ENCODE measurements around the gene IL1RL2.

Gene IL1RL2

GRCh38 chr2:102186791-102187495, at the start of gene IL1RL2:
Gene IL1RL2, plus strand, starts transcription at chr2:102187023. Its CDS starts 845 bp downstream, at chr2:102187868.
- FAIRE-seq (no peak), DNase-seq (ENCODE audit: low spot score) (no peak)

DNA sequence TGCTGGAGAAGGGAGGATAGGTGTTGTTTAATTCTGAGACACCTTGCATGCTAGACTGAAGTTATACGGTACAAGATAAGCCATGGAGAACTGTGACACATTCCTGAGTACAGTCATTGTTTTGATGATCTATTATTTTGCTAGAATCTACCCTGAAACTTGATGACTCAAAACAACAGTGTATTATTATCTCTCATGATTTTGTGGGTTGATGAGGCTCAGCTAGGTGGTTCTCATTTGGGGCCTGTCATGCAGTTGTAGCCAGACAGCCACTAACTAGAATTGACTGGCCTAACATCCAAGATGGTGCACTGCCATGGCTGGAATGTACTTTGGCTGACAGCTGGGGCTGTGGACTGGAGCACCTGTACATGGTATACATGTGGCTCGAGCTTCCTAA, 49.7 kb upstream of the IL1RL2 start:
- DNase-seq (ENCODE audit: low spot score) (no peak), FAIRE-seq (no peak)

- no peak for DNase-seq (ENCODE audit: low spot score)
Observed at GRCh38 chr2:102138331-102138730, 48.5 kb upstream of the IL1RL2 start.

GRCh38 chr2:102139851-102140250, 47.0 kb upstream of the IL1RL2 start:
- DNase-seq (ENCODE audit: low spot score): no peak

More at GRCh38 chr2:102138331-102138730, 48.5 kb upstream of the IL1RL2 start:
- no peak for FAIRE-seq

DNA sequence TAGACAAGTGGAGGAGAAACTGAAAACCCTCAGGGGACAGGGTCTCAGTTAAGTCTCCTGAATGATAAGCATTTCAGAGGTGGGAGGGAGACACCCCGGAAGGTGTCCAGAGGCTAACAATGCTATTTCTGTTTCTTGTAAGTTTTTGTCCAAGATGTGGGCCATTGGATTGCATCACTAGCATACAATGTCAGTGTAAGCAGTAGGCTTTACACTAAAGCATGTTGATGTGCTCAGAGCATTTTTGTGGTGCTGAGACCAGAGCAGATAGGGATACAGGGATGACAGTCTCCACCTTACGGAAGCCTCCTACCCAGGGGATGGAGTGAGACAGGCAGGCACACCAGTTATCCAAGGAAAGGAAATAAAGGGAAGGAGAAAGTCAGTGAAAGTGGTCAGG, 46.4 kb upstream of the IL1RL2 start:
- FAIRE-seq: no peak
- no peak for DNase-seq (ENCODE audit: low spot score)

More at GRCh38 chr2:102139851-102140250, 47.0 kb upstream of the IL1RL2 start:
- no peak for FAIRE-seq

- FAIRE-seq: no peak
Observed at GRCh38 chr2:102141011-102141943, 45.5 kb upstream of the IL1RL2 start.

GRCh38 chr2:102141970-102142828, 44.6 kb upstream of the IL1RL2 start, which contains the start of gene IL1R1:
Gene IL1R1, plus strand, starts transcription at chr2:102142746. Its CDS starts 14,979 bp downstream, at chr2:102157725.
- DNase-seq (ENCODE audit: low spot score) (peak; percentile 44), FAIRE-seq (no peak)

More at GRCh38 chr2:102141011-102141943, 45.5 kb upstream of the IL1RL2 start:
- DNase-seq (ENCODE audit: low spot score): no peak

GRCh38 chr2:102142829-102143449, 43.9 kb upstream of the IL1RL2 start:
- FAIRE-seq (no peak), DNase-seq (ENCODE audit: low spot score) (no peak)

DNA sequence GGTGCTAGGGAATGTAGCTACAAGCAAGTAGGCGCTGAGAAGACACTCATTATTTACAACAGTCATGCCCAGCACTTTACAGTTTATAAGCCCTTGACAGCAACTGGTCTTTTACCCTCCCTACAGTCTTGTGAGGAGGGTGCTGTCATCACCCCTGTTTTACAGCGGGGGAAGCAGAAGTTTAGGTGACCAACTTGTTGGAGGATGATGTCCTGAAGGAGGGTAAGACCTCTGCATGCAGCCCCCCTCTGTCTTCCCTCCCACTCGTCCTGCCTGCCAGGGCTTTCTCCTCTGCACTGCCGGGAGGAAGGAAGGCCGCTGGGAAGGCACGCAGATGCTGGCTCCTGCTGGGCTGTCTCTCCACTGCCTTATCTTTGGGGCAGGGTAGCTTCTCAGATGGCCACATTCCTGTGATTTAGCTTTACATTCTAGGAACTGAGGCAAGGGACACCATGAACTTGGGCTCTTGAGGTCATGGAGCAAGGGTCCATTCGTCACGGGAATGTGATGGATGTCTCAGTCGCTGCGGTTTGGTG, 43.3 kb upstream of the IL1RL2 start:
- no peak for FAIRE-seq
- DNase-seq (ENCODE audit: low spot score): no peak

GRCh38 chr2:102144128-102144527, 42.7 kb upstream of the IL1RL2 start:
- DNase-seq (ENCODE audit: low spot score) (no peak), FAIRE-seq (no peak)

DNA sequence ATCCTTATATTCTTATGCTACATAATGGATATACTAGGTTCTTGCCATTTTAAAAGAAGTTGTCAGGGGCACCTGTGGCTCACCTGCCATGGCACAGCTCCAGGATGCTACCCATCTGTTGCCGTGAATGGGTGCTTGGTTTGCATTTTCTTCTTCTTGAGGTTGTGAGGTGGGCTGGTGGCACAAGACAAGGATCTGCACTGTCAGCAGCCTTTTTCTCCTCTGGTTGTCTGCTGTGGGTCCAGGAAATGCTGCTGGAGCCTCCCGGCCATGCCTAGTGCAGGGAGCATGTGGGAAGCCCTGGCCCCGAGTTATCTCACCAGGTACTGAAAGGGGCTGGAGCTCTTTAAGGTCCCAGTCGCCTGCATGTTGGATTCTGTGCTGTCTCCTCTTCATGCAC, 41.7 kb upstream of the IL1RL2 start:
- DNase-seq (ENCODE audit: low spot score) (no peak), FAIRE-seq (no peak)

DNA sequence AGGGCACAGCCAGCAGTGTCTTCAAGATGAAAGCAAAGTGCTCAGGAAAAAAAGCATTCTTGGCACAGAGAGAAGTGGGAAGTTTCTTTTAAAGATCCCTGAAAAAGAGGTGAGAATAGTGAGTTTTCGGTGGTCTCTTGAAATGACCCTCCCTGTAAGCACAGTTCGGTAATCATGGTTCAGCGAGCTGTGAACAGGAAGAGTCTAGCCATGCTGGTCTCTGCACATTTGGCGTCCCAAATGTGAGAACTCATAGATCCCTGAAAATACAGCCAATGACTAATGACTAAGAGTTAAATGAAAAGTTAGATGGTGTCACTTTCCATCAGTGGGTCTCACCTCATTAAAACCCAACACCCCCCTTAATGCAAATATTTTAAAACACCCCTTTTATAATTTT, 40.9 kb upstream of the IL1RL2 start:
- FAIRE-seq (no peak), DNase-seq (ENCODE audit: low spot score) (no peak)

DNA sequence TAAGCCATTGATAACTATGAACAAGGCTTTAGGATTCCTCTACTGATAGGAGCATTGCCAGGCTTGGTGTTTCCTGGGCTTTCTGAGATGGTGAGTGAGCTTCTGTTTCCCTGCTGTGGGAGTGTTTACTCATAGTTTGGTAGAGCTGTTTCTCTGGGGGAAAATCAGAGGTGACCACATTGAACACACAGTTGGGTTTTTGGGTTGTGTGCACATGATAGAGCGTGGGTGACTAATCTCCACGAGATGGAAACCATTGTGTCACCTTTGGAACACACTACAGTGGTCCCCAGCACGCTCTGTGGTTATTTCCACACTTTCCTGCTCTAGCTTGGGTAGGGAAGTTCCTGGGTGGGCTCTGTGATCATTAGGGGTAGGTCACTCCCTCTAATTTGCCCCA, 38.9 kb upstream of the IL1RL2 start:
- peak; percentile 74 for DNase-seq (ENCODE audit: low spot score)
- peak; percentile 83 for FAIRE-seq

DNA sequence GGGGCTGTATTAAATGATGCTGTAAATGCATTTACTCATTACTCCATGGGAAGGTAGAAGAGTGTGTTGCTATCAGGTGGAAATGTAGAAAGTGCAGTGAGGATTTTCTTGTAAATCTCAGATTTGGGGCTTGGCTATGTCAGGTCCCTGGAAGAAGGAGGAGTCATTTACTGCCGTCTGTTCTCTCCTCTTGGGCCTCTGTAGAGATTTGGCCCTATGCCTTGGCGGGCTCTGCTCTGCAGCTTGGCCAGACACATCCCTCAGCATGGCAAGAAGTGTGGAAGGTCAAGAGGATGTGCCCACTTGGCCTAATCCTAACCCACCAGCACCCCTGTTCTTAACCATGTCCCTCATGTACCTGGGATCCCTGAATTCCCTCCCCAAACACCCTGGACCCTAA, 37.6 kb upstream of the IL1RL2 start:
- FAIRE-seq (no peak), DNase-seq (ENCODE audit: low spot score) (no peak)

GRCh38 chr2:102149644-102150455, 37.0 kb upstream of the IL1RL2 start:
- FAIRE-seq (no peak), DNase-seq (ENCODE audit: low spot score) (no peak)

DNA sequence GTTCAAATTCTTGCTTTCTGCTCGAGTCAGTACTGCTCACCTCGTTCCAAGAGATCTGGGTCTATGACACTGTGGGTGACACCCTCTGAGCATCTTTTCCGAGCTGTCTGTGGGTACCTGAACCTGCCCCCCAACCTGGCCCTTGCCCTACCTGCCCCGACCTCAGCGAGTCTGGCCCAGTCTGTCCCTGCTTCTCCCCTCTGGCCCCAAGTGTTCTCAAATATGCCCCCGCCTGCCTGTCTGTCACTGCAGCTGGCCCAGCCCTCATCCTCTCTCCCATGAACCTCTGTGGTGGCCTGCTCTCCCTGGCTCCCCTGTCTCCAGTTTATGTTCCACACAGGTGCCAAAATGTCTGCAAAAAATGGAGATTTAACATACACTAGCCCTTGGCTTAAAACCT, 32.5 kb upstream of the IL1RL2 start:
- DNase-seq (ENCODE audit: low spot score) (no peak), FAIRE-seq (no peak)

DNA sequence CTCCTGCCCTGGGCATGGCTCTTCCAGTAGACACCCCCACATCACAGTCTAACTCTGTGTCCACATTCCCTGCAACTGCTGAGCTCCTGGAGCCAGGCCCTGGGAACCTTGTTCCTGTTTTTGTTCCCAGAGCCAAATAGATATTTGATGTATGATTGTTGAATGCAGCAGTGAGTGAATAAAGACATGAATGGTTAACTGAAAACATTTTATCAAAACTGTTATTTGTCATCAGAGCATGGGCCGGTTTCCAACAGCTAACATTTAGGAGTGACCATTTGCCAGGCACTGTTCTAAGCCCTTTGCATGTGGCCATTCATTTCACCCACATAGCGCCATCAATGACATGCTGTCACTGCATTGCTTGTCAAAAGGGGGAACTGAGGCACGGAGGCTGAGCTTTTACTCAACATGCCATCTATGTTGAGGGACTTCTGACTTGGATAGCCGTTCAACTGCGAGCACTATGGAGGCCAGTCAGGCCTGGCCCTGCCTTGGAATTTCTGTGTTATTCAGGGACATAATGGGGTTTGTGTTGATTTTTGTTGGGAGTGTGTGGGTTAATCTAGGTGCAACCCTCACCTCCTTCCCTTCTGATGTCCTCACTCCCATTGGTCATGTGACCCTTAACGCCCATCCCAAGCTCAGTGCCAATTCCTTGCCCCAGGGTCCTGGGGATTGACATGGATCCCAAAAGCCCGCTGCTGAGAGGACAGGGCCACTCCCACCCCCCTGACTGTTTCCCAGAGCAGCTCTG, 31.7 kb upstream of the IL1RL2 start:
- DNase-seq (ENCODE audit: low spot score) (no peak), FAIRE-seq (no peak)

DNA sequence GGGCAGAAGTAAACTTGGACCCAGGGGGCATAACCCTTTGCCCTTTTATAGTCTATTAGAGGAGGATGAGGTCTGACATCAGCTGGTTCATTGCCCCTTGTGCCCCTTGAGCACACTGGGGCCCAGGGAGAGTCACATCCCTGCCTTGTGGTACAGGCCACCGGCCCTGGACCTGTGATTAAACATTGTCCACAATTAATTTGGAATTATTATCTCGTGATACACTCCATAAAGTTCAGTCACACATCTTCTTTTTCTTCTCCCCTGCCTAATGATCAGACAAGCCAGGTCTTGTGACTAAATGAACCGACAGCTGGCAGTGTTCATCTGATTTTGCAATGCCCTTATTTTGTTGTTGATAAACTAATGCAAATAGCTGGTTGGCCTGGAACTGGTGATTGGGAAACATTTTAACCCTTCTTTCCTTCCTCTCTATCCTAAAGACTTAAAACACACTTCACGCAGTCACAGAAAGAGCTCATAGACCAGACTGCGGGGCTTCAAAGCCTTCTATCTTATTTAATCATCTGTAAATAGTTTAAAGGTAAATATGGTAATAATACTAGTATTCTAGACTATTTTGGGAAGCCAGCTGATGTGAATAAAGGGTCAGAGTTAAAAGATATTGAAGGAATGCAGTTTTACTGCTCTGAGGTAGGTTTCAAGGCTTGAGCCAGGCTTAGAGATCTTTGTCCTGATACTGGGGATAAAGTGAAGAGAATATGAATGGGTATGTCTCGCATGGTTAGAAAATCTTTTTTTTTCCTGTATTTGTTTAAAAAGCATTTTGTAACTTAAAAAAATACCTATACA, 30.9 kb upstream of the IL1RL2 start:
- DNase-seq (ENCODE audit: low spot score) (no peak), FAIRE-seq (no peak)

Measured in RCC 7860 (cell line).